ENCODE data around the gene RAB10. TPM values are rescaled to one million over a fixed set of nuclear protein-coding genes. Genes with fewer than 3 reads are reported as not detected.

RAB10 gene
- total RNA-seq, 2 experiments from 2014 or later = 103 to 160 TPM

- no peaks in the 10 kb centered on the region for H3K27me3 Mint-ChIP-seq
- DNase-seq (no peak), ATAC-seq (no peak)
- H3K27ac Mint-ChIP-seq = no peak overlapping the region
- H3K4me3 Mint-ChIP-seq = no peak overlapping the region
- H3K4me1 Mint-ChIP-seq = peaks cover 10% of the 10 kb centered on the region
- H3K9me3 Mint-ChIP-seq (ENCODE audit: low read depth) = no peaks in the 10 kb centered on the region
- H3K36me3 Mint-ChIP-seq (ENCODE audit: low read depth) = peaks cover 12% of the 10 kb centered on the region
- ChIA-PET POLR2A (no interaction called here), CTCF (interaction anchor here (1.0 to 1.3 kb wide), 3 partner anchors 15 to 175 kb away, joined by 3 to 5 read pairs (median 3); no protein-coding TSS in a partner anchor)
- intact Hi-C loops (cut with DNase I, micrococcal nuclease) = no loop called here
Measured at GRCh38 chr2:26126074-26126473, 92.2 kb downstream of the RAB10 start.

GRCh38 chr2:26128176-26128575 lies 94.3 kb downstream of the RAB10 start:
- intact Hi-C loops (cut with DNase I, micrococcal nuclease) = no loop called here
- POLR2A ChIA-PET = no interaction called here

GRCh38 chr2:26130763-26131162 lies 96.9 kb downstream of the RAB10 start:
- ChIA-PET CTCF (interaction anchor here (0.6 to 1.1 kb wide), 3 partner anchors 43 to 135 kb away, joined by 3 read pairs; no protein-coding TSS in a partner anchor), POLR2A (no interaction called here)
- Mint-ChIP-seq H3K4me1 (peaks cover 13% of the 10 kb centered on the region), H3K4me3 (no peak overlapping the region), H3K9me3 (ENCODE audit: low read depth) (no peaks in the 10 kb centered on the region), H3K27ac (no peak overlapping the region), H3K27me3 (no peaks in the 10 kb centered on the region), H3K36me3 (ENCODE audit: low read depth) (peaks cover 15% of the 10 kb centered on the region)
- intact Hi-C loops (cut with DNase I, micrococcal nuclease) = no loop called here
- DNase-seq (no peak), ATAC-seq (no peak)

More at GRCh38 chr2:26128176-26128575, 94.3 kb downstream of the RAB10 start:
- DNase-seq (no peak), ATAC-seq (no peak)
- CTCF ChIA-PET = interaction anchor here (0.8 kb wide), 2 partner anchors 140 to 294 kb away, joined by 3 read pairs; no protein-coding TSS in a partner anchor
- Mint-ChIP-seq H3K36me3 (ENCODE audit: low read depth) (peaks cover 10% of the 10 kb centered on the region), H3K9me3 (ENCODE audit: low read depth) (no peaks in the 10 kb centered on the region), H3K4me1 (peaks cover 13% of the 10 kb centered on the region), H3K4me3 (no peak overlapping the region), H3K27ac (no peak overlapping the region), H3K27me3 (no peaks in the 10 kb centered on the region)

GRCh38 chr2:26136451-26136850 lies 102.6 kb downstream of the RAB10 start:
- Mint-ChIP-seq H3K27me3 (no peaks in the 10 kb centered on the region), H3K4me3 (no peak overlapping the region), H3K9me3 (ENCODE audit: low read depth) (no peaks in the 10 kb centered on the region), H3K27ac (no peak overlapping the region), H3K4me1 (peaks cover 3% of the 10 kb centered on the region), H3K36me3 (ENCODE audit: low read depth) (peaks cover 10% of the 10 kb centered on the region)
- ChIA-PET POLR2A (no interaction called here), CTCF (interaction anchor here (0.8 to 1.5 kb wide), 7 partner anchors 8 to 147 kb away, joined by 3 to 7 read pairs (median 3); no protein-coding TSS in a partner anchor)
- intact Hi-C loops (cut with DNase I, micrococcal nuclease) = no loop called here
- ATAC-seq (no peak), DNase-seq (no peak)

GRCh38 chr2:26139269-26140183 lies 105.6 kb downstream of the RAB10 start:
- ChIA-PET POLR2A (no interaction called here), CTCF (interaction anchor here (1.0 kb wide), 1 partner anchor 148 kb away, joined by 3 read pairs; no protein-coding TSS in a partner anchor)
- DNase-seq = no peak
- no peaks in the 10 kb centered on the region for H3K9me3 Mint-ChIP-seq (ENCODE audit: low read depth)
- no peaks in the 10 kb centered on the region for H3K4me1 Mint-ChIP-seq
- ATAC-seq = no peak
- H3K27me3 Mint-ChIP-seq = no peaks in the 10 kb centered on the region
- H3K36me3 Mint-ChIP-seq (ENCODE audit: low read depth) = peaks cover 8% of the 10 kb centered on the region
- intact Hi-C loops (cut with DNase I, micrococcal nuclease) = loop anchor here (5.0 to 10.0 kb wide), 2 partner anchors 287 to 535 kb away; no protein-coding TSS in a partner anchor
- no peak overlapping the region for H3K27ac Mint-ChIP-seq
- H3K4me3 Mint-ChIP-seq = no peak overlapping the region

- ChIA-PET POLR2A (no interaction called here), CTCF (interaction anchor here (0.5 to 1.5 kb wide), 6 partner anchors 15 to 261 kb away, joined by 3 to 6 read pairs (median 3); no protein-coding TSS in a partner anchor)
- Mint-ChIP-seq H3K36me3 (ENCODE audit: low read depth) (no peaks in the 10 kb centered on the region), H3K4me3 (no peak overlapping the region), H3K27me3 (no peaks in the 10 kb centered on the region), H3K27ac (no peak overlapping the region), H3K4me1 (no peaks in the 10 kb centered on the region), H3K9me3 (ENCODE audit: low read depth) (no peaks in the 10 kb centered on the region)
- ATAC-seq = no peak
- intact Hi-C loops (cut with DNase I, micrococcal nuclease) = loop anchor here (5.0 to 10.0 kb wide), 2 partner anchors 289 to 536 kb away; no protein-coding TSS in a partner anchor
- DNase-seq = no peak
Measured at GRCh38 chr2:26141145-26141769, 107.4 kb downstream of the RAB10 start.

GRCh38 chr2:26144031-26144430 lies 110.1 kb downstream of the RAB10 start:
- intact Hi-C loops (cut with DNase I, micrococcal nuclease) = loop anchor here (2.0 to 10.0 kb wide), 3 partner anchors 193 to 539 kb away; no protein-coding TSS in a partner anchor
- H3K4me1 Mint-ChIP-seq = no peaks in the 10 kb centered on the region
- ChIA-PET CTCF (interaction anchor here (0.6 to 5.4 kb wide), 9 partner anchors 8 to 193 kb away, joined by 3 to 56 read pairs (median 4); no protein-coding TSS in a partner anchor), POLR2A (no interaction called here)
- no peaks in the 10 kb centered on the region for H3K36me3 Mint-ChIP-seq (ENCODE audit: low read depth)
- peaks cover 4% of the 10 kb centered on the region for H3K27me3 Mint-ChIP-seq
- H3K4me3 Mint-ChIP-seq = no peak overlapping the region
- no peak overlapping the region for H3K27ac Mint-ChIP-seq
- DNase-seq = no peak
- no peak for ATAC-seq
- H3K9me3 Mint-ChIP-seq (ENCODE audit: low read depth) = no peaks in the 10 kb centered on the region

- DNase-seq = peak; percentile 80
- Mint-ChIP-seq H3K27me3 (peaks cover 10% of the 10 kb centered on the region), H3K4me3 (no peak overlapping the region), H3K9me3 (ENCODE audit: low read depth) (no peaks in the 10 kb centered on the region), H3K27ac (no peak overlapping the region), H3K4me1 (no peaks in the 10 kb centered on the region), H3K36me3 (ENCODE audit: low read depth) (no peaks in the 10 kb centered on the region)
- ChIA-PET POLR2A (no interaction called here), CTCF (interaction anchor here (0.6 to 5.4 kb wide), 19 partner anchors 9 to 709 kb away, joined by 3 to 56 read pairs (median 3); partner anchors contain the start of genes KIF3C and OTOF)
- peak; percentile 76 for ATAC-seq
- intact Hi-C loops (cut with DNase I, micrococcal nuclease) = loop anchor here (1.0 to 10.0 kb wide), 7 partner anchors 57 to 540 kb away; no protein-coding TSS in a partner anchor
Measured at GRCh38 chr2:26144953-26145680, 111.2 kb downstream of the RAB10 start.

- intact Hi-C loops (cut with DNase I, micrococcal nuclease) = loop anchor here in 1 of 2 experiments (10.0 kb wide), 1 partner anchor 544 kb away; no protein-coding TSS in a partner anchor
- CTCF ChIA-PET = interaction anchor here (1.0 to 5.4 kb wide), 4 partner anchors 60 to 296 kb away, joined by 4 to 56 read pairs (median 7); no protein-coding TSS in a partner anchor
Measured at GRCh38 chr2:26148501-26148900, 114.6 kb downstream of the RAB10 start.

GRCh38 chr2:26150243-26150642 lies 116.4 kb downstream of the RAB10 start:
- H3K4me1 Mint-ChIP-seq = no peaks in the 10 kb centered on the region
- no peaks in the 10 kb centered on the region for H3K9me3 Mint-ChIP-seq (ENCODE audit: low read depth)
- intact Hi-C loops (cut with DNase I, micrococcal nuclease) = no loop called here
- peaks cover 21% of the 10 kb centered on the region for H3K27me3 Mint-ChIP-seq
- no peak overlapping the region for H3K27ac Mint-ChIP-seq
- no peak for ATAC-seq
- ChIA-PET POLR2A (no interaction called here), CTCF (interaction anchor here (1.0 kb wide), 1 partner anchor 65 kb away, joined by 3 read pairs; no protein-coding TSS in a partner anchor)
- DNase-seq = no peak
- no peaks in the 10 kb centered on the region for H3K36me3 Mint-ChIP-seq (ENCODE audit: low read depth)
- H3K4me3 Mint-ChIP-seq = no peak overlapping the region

More at GRCh38 chr2:26148501-26148900, 114.6 kb downstream of the RAB10 start:
- DNase-seq = no peak
- Mint-ChIP-seq H3K27me3 (peaks cover 17% of the 10 kb centered on the region), H3K27ac (no peak overlapping the region), H3K9me3 (ENCODE audit: low read depth) (no peaks in the 10 kb centered on the region), H3K4me3 (no peak overlapping the region), H3K4me1 (no peaks in the 10 kb centered on the region), H3K36me3 (ENCODE audit: low read depth) (no peaks in the 10 kb centered on the region)
- POLR2A ChIA-PET = no interaction called here
- no peak for ATAC-seq
